Vagina (tissue), 2 donors: Measurements from ENCODE around the gene RASGRF2. TPM values are rescaled to one million over a fixed set of nuclear protein-coding genes. Genes with fewer than 3 reads are reported as not detected.

ENCODE experiments used
- DNase-seq, 2 donors: peaks; one replicate each; pipeline ENCODE4 v3.0.0-alpha.2; 2017; ENCODE audit errors: extremely low spot score in 2 of 2
- H3K27ac ChIP-seq: fragments of 200-600 bp; sonication (generic); one replicate; pipeline ENCODE4 v1.5.1; 2019
- H3K27me3 ChIP-seq: fragments of 200-600 bp; sonication (generic); one replicate; pipeline ENCODE4 v1.5.1; 2019
- H3K36me3 ChIP-seq, 2 donors: fragments of 200-600 bp; sonication (generic); one replicate each; pipeline ENCODE4 v1.5.1; 2017 to 2019
- H3K4me1 ChIP-seq: fragments of 200-600 bp; sonication (generic); one replicate; pipeline ENCODE4 v1.5.1; 2019
- H3K4me3 ChIP-seq, 2 donors: fragments of 200-600 bp; sonication (generic); 1 replicate in 1 of 2; 2 replicates in 1 of 2; pipeline ENCODE4 v1.5.1; 2016 to 2019
- H3K9me3 ChIP-seq: fragments of 200-600 bp; sonication (generic); one replicate; pipeline ENCODE4 v1.5.1; 2019
- CTCF ChIP-seq, 3 experiments: fragments of 450-650 bp in 2 of 3; fragments of 200-600 bp in 1 of 3; sonication (generic) in 1 of 3; IDR thresholded peaks; one replicate each; pipeline ENCODE4 v1.5.1; 2017 to 2019; ENCODE audit warnings: antibody characterized with exemption in 3 of 3, mild to moderate bottlenecking in 2 of 3, moderate library complexity in 2 of 3
- POLR2A ChIP-seq, 2 donors: fragments of 450-650 bp; IDR thresholded peaks; one replicate each; pipeline ENCODE4 v1.6.1; 2017; ENCODE audit warnings: antibody characterized with exemption in 2 of 2, mild to moderate bottlenecking in 2 of 2, moderate library complexity in 2 of 2
- POLR2AphosphoS5 ChIP-seq, 2 donors: sonication (generic); formaldehyde crosslinking; IDR thresholded peaks; one replicate each; pipeline ENCODE4 v1.9.0; 2017; ENCODE audit warnings: antibody characterized with exemption in 2 of 2, mild to moderate bottlenecking in 2 of 2, low read depth in 1 of 2; ENCODE audit not compliant: insufficient read depth in 1 of 2
- intact Hi-C: fragments of 100-400 bp; cut with DNase I; formaldehyde crosslinking; loops from one replicate; pipeline ENCODE4 v1.15.1; 2023
- total RNA-seq: library from RNA; depleted of rRNA; stranded (reverse); fragments of >200 nt; gene quantifications from one replicate; pipeline ENCODE4 v1.2.3, GENCODE V29; 2016

Gene RASGRF2
- total RNA-seq, 1 donor from 2014 or later: 8.8 TPM

GRCh38 chr5:81038495-81038894 is 78.3 kb downstream of the RASGRF2 start:
- no peak for DNase-seq

GRCh38 chr5:81044868-81045267 is 84.7 kb downstream of the RASGRF2 start:
- Histone ChIP-seq H3K4me3 (no peak overlapping the region), H3K9me3 (no peaks in the 10 kb centered on the region), H3K27me3 (no peaks in the 10 kb centered on the region), H3K4me1 (no peaks in the 10 kb centered on the region), H3K27ac (no peak overlapping the region), H3K36me3 (no peaks in the 10 kb centered on the region)
- DNase-seq: no peak
- TF ChIP-seq CTCF (IDR thresholded peaks at IDR 0.05) (no peak), POLR2AphosphoS5 (IDR thresholded peaks at IDR 0.05; ENCODE audit: insufficient read depth in 1 of 2, low read depth in 1 of 2) (no peak), POLR2A (IDR thresholded peaks at IDR 0.05) (no peak)
- intact Hi-C loops: no loop called here

More at GRCh38 chr5:81038495-81038894, 78.3 kb downstream of the RASGRF2 start:
- H3K4me1 ChIP-seq: no peaks in the 10 kb centered on the region
- no peak overlapping the region for H3K4me3 ChIP-seq
- no peak overlapping the region for H3K27ac ChIP-seq
- no peaks in the 10 kb centered on the region for H3K9me3 ChIP-seq
- no peak for TF ChIP-seq POLR2AphosphoS5 (IDR thresholded peaks at IDR 0.05; ENCODE audit: insufficient read depth in 1 of 2, low read depth in 1 of 2)
- no peak for TF ChIP-seq POLR2A (IDR thresholded peaks at IDR 0.05)
- TF ChIP-seq CTCF (IDR thresholded peaks at IDR 0.05): no peak
- H3K27me3 ChIP-seq: no peaks in the 10 kb centered on the region
- intact Hi-C loops: no loop called here
- no peaks in the 10 kb centered on the region for H3K36me3 ChIP-seq

- no peak for TF ChIP-seq CTCF (IDR thresholded peaks at IDR 0.05)
- TF ChIP-seq POLR2AphosphoS5 (IDR thresholded peaks at IDR 0.05; ENCODE audit: insufficient read depth in 1 of 2, low read depth in 1 of 2): no peak
- TF ChIP-seq POLR2A (IDR thresholded peaks at IDR 0.05): no peak
- intact Hi-C loops: no loop called here
Observed at GRCh38 chr5:81045389-81045807, 85.2 kb downstream of the RASGRF2 start.

GRCh38 chr5:81046041-81046440 is 85.9 kb downstream of the RASGRF2 start:
- no peaks in the 10 kb centered on the region for H3K9me3 ChIP-seq
- intact Hi-C loops: no loop called here

More at GRCh38 chr5:81045389-81045807, 85.2 kb downstream of the RASGRF2 start:
- H3K27me3 ChIP-seq: no peaks in the 10 kb centered on the region
- H3K4me1 ChIP-seq: no peaks in the 10 kb centered on the region
- no peak for DNase-seq
- no peak overlapping the region for H3K4me3 ChIP-seq
- H3K36me3 ChIP-seq: no peaks in the 10 kb centered on the region
- H3K27ac ChIP-seq: no peak overlapping the region
- H3K9me3 ChIP-seq: no peaks in the 10 kb centered on the region

More at GRCh38 chr5:81046041-81046440, 85.9 kb downstream of the RASGRF2 start:
- Histone ChIP-seq H3K4me3 (no peak overlapping the region), H3K4me1 (no peaks in the 10 kb centered on the region), H3K36me3 (no peaks in the 10 kb centered on the region), H3K27me3 (no peaks in the 10 kb centered on the region), H3K27ac (no peak overlapping the region)
- DNase-seq: no peak
- TF ChIP-seq CTCF (IDR thresholded peaks at IDR 0.05) (no peak), POLR2AphosphoS5 (IDR thresholded peaks at IDR 0.05; ENCODE audit: insufficient read depth in 1 of 2, low read depth in 1 of 2) (no peak), POLR2A (IDR thresholded peaks at IDR 0.05) (no peak)
